Spinal cord (tissue), 10 donors: ENCODE data around the gene WDR62. TPM values are rescaled to one million over a fixed set of nuclear protein-coding genes. Genes with fewer than 3 reads are reported as not detected.

Source experiments
- DNase-seq, 6 donors: peaks; one replicate each; pipeline versions ENCODE4 v3.0.0 to v3.0.0-alpha.2; 2013 to 2015; ENCODE audit warnings: low spot score in 6 of 6, low read depth in 4 of 6
- H3K27ac ChIP-seq: one replicate; pipeline ENCODE4 v1.5.1; 2013; ENCODE audit warnings: low read depth, low read length, control low read depth
- H3K27me3 ChIP-seq: one replicate; pipeline ENCODE4 v1.6.1; 2013; ENCODE audit warnings: low read length; ENCODE audit not compliant: control insufficient read depth, insufficient read depth
- H3K36me3 ChIP-seq: one replicate; pipeline ENCODE4 v1.6.1; 2013; ENCODE audit warnings: low read length; ENCODE audit not compliant: control insufficient read depth, insufficient read depth
- H3K4me1 ChIP-seq: one replicate; pipeline ENCODE4 v1.6.1; 2013; ENCODE audit warnings: low read length; ENCODE audit not compliant: control insufficient read depth, insufficient read depth
- H3K4me3 ChIP-seq: one replicate; pipeline ENCODE4 v1.5.1; 2013; ENCODE audit warnings: low read depth, low read length, control low read depth
- H3K9me3 ChIP-seq: one replicate; pipeline ENCODE4 v1.6.1; 2013; ENCODE audit warnings: low read length; ENCODE audit not compliant: control insufficient read depth, insufficient read depth
- WGBS: methylation state at CpG from one replicate; pipeline ENCODE4 v1.1.5; 2013; ENCODE audit warnings: missing lambda C conversion rate; ENCODE audit not compliant: insufficient coverage; 5-methylcytosine and 5-hydroxymethylcytosine counted together
- polyA plus RNA-seq, 2 donors: library from polyadenylated mRNA; unstranded; fragments of 120-200 nt; gene quantifications; one replicate each; pipeline ENCODE4 v1.2.1, GENCODE V29; 2013; ENCODE audit not compliant: insufficient read length in 2 of 2
- total RNA-seq, 2 donors: library from RNA; depleted of rRNA in 1 of 2; stranded (reverse); fragments of 120-200 nt in 1 of 2; fragments of >200 nt in 1 of 2; gene quantifications; one replicate each; pipeline versions ENCODE4 v1.2.3 to v1.2.4, GENCODE V29; 2013 to 2014
- donor health status: healthy.

Gene WDR62
- total and polyA plus RNA-seq, 4 donors = 2.1 to 6.6 (median 4.0) TPM

GRCh38 chr19:36103842-36104552, 49.3 kb downstream of the WDR62 start:
- Histone ChIP-seq H3K27me3 (no peaks in the 10 kb centered on the region), H3K4me3 (no peak overlapping the region), H3K36me3 (peaks cover 88% of the 10 kb centered on the region), H3K9me3 (no peaks in the 10 kb centered on the region), H3K4me1 (no peaks in the 10 kb centered on the region), H3K27ac (no peak overlapping the region)
- 91% methylated on average over 10 of the region's 12 CpGs for WGBS
- no peak for DNase-seq

GRCh38 chr19:36106441-36106840, 51.7 kb downstream of the WDR62 start:
- H3K36me3 ChIP-seq = peaks cover 82% of the 10 kb centered on the region
- DNase-seq = no peak
- no peaks in the 10 kb centered on the region for H3K27me3 ChIP-seq
- no peaks in the 10 kb centered on the region for H3K9me3 ChIP-seq
- no peak overlapping the region for H3K4me3 ChIP-seq
- WGBS = 96% methylated on average over 6 of the region's 6 CpGs
- H3K4me1 ChIP-seq = no peaks in the 10 kb centered on the region
- H3K27ac ChIP-seq = no peak overlapping the region

DNA sequence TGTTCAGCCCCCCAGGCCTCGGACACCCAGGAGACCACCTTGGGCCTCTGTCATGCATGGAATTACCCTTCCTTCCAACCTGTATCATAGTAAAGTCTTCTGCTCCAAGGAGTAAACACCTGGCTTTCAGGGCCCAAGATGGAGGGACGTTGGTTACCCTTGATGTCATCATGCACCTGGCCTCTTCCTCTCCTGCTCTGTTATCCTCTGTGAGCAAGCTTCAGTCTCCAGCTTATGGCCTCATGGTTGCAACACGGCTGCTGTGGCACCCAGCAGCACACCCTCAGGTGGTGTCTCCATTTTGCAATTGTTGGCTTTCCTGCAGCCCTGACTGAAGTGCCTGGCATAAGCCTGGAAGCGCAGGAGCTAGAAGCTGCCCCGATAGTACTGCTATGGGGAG, 52.3 kb downstream of the WDR62 start:
- no peak overlapping the region for H3K4me3 ChIP-seq
- H3K27ac ChIP-seq = no peak overlapping the region
- H3K27me3 ChIP-seq = no peaks in the 10 kb centered on the region
- no peaks in the 10 kb centered on the region for H3K4me1 ChIP-seq
- H3K9me3 ChIP-seq = no peaks in the 10 kb centered on the region
- 97% methylated on average over 5 of the region's 5 CpGs for WGBS
- no peak for DNase-seq
- peaks cover 81% of the 10 kb centered on the region for H3K36me3 ChIP-seq

DNA sequence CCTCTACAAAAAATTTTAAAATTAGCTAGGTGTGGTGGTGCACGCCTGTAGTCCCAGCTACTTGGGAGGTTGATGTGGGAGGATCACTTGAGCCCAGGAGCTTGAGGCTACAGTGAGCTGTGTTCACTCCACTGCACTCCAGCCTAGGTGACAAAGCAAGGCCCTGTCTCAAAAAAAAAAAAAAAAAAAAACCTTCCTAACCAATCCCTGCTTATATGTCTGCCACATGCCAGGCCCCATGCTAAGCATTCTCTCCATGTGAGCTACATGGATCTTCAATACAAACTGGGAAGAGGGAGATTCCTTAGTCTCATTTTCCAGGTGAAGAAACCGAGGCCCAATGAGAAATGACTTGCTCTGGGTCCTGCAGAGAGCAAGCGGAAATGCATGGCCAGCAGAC, 54.0 kb downstream of the WDR62 start:
- WGBS = 86% methylated on average over 2 of the region's 3 CpGs
- no peak overlapping the region for H3K4me3 ChIP-seq
- DNase-seq = no peak

DNA sequence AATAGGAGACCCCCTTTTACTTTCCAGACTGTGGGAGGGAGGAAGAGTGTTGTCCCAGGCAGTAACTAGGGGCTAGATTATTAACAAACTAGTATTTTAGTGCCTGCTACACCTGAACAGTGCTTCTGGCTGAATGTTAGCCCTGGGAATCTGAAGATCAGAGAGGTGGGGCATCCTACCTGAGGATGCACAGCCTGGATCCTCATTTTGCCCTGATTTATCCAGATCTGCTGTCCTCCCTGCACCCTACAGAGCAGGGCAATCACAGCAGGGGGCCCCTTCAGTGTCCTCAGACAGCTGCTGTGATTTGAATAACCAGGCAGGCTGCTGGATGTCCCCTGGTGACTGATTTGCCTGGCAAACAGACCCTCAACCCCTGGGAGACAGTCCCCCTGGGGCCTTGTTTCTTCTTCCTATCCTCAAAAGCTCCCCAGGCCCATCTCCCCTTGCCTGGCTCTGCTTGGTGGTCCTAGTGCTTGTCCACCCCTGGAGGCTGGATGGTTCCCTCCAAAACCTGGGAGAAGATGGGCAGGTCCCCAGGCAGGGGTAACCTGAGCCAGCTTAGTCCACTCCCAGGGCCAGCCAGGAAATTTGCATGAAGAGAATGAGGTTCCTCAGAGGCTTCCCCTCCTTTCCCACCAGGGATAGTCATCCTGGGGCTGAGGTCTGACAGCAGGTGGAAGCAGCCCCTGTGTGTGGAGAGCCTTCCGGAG, 55.9 kb downstream of the WDR62 start, which contains the start of gene OVOL3:
TSS of gene OVOL3 (plus strand) at position 657 of the 713 bp plus-strand sequence. CDS start 60 bp downstream, outside the sequence.
- H3K27me3 ChIP-seq = no peaks in the 10 kb centered on the region
- no peak for DNase-seq

More for the DNA sequence above, 54.0 kb downstream of the WDR62 start:
- H3K27me3 ChIP-seq = no peaks in the 10 kb centered on the region
- H3K9me3 ChIP-seq = no peaks in the 10 kb centered on the region
- H3K4me1 ChIP-seq = peaks cover 12% of the 10 kb centered on the region
- no peak overlapping the region for H3K27ac ChIP-seq
- H3K36me3 ChIP-seq = peaks cover 79% of the 10 kb centered on the region

DNA sequence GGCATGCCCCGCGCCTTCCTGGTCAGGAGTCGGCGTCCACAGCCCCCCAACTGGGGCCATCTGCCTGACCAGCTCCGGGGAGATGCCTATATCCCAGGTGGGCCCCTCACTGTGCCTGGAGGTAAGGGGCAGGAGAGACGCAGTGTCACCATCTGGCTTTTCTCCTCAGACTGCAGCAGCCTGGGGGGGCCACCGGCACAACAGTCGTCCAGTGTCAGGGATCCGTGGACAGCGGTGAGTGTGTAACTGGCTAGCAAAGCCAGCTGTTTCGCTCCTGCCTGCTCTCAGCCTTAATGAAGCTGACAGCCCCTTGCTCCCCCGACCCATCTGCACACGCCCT, 56.5 kb downstream of the WDR62 start:
- Histone ChIP-seq H3K4me1 (peaks cover 27% of the 10 kb centered on the region), H3K27me3 (no peaks in the 10 kb centered on the region), H3K9me3 (no peaks in the 10 kb centered on the region), H3K36me3 (peaks cover 56% of the 10 kb centered on the region), H3K27ac (no peak overlapping the region), H3K4me3 (no peak overlapping the region)
- WGBS = 61% methylated on average over 10 of the region's 13 CpGs
- DNase-seq = no peak

More for the DNA sequence above, 55.9 kb downstream of the WDR62 start, which contains the start of gene OVOL3:
- H3K4me3 ChIP-seq = no peak within 1 kb of the TSS
- peaks cover 21% of the 10 kb centered on the region for H3K4me1 ChIP-seq
- no peak within 1 kb of the TSS for H3K27ac ChIP-seq
- no peaks in the 10 kb centered on the region for H3K9me3 ChIP-seq
- WGBS = no CpG with 5 or more reads among the region's 1 CpG
- peaks cover 60% of the 10 kb centered on the region for H3K36me3 ChIP-seq

GRCh38 chr19:36112678-36113077, 58.0 kb downstream of the WDR62 start:
- Histone ChIP-seq H3K9me3 (no peaks in the 10 kb centered on the region), H3K4me3 (no peak overlapping the region), H3K27me3 (no peaks in the 10 kb centered on the region), H3K27ac (no peak overlapping the region), H3K36me3 (peaks cover 55% of the 10 kb centered on the region), H3K4me1 (peaks cover 35% of the 10 kb centered on the region)
- WGBS = 97% methylated on average over 10 of the region's 10 CpGs
- DNase-seq = no peak

DNA sequence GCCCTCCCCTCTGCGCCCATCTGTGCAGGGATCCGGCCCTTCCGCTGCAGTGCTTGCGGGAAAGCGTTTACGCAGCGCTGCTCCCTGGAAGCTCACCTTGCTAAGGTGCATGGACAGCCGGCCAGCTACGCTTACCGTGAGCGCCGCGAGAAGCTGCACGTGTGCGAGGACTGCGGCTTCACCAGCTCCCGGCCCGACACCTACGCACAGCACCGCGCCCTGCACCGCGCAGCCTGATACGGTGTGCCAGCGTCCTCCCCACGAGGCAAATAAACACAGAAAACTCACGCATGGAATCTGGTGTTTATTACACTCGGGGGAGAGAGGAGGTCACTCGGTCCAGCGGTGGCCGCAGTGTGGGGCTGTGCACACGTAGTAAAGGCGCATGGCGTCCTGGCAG, 58.7 kb downstream of the WDR62 start:
- H3K27ac ChIP-seq = no peak overlapping the region
- peak overlapping the region; percentile 77 for H3K4me3 ChIP-seq
- DNase-seq = no peak
- H3K9me3 ChIP-seq = no peaks in the 10 kb centered on the region
- 91% methylated on average over 34 of the region's 34 CpGs for WGBS
- peaks cover 55% of the 10 kb centered on the region for H3K36me3 ChIP-seq
- H3K27me3 ChIP-seq = no peaks in the 10 kb centered on the region
- peaks cover 35% of the 10 kb centered on the region for H3K4me1 ChIP-seq

DNA sequence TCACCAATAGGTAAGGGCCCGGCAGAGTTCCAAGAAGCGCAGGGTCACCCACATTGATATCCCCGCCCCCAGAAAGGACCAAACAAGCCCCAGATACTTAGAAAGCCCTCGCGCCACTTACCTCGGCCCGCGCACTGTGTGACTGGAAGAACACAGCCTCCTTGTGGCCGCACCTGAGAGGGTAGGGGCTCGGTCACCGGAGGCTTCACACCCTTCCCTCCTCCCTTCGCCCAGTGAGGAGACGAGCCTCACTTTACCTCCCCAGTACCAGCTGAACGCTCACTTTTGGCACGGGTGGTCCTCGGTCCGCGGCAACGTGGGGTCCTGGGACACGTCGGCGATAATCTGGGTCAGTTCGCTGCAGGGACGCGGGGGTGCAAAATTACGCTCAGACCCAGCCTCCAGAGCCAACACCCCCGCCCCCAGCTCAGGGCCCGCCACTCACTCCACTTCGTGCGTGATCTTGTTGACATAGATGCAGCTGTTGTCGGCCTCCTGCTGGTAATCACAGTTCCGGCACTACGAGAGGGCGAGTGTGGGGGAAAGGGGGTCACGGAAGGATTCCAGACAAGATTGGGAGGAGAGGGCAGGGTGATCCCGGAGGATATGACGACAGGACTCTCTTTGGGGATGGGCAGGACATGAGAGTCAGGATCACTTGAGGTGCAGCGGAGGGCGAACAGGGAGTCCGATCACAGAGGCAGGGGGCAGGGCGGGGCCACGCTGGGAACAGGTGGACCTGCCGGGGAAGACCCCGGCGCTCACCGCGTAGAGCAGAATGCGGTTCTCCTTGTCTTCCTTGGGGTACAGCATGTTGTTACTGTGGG, 59.4 kb downstream of the WDR62 start:
- 2% methylated on average over 28 of the region's 48 CpGs for WGBS
- H3K36me3 ChIP-seq = peaks cover 59% of the 10 kb centered on the region
- H3K9me3 ChIP-seq = no peaks in the 10 kb centered on the region
- no peaks in the 10 kb centered on the region for H3K27me3 ChIP-seq
- peak overlapping the region; percentile 92 for H3K27ac ChIP-seq
- peaks cover 35% of the 10 kb centered on the region for H3K4me1 ChIP-seq
- peak overlapping the region; percentile 77 for H3K4me3 ChIP-seq
- peak in 1 of 6 donors; percentile 6 for DNase-seq
